Thoracic aorta (tissue), 2 donors: ENCODE data around the gene UFC1. TPM values are rescaled to one million over a fixed set of nuclear protein-coding genes. Genes with fewer than 3 reads are reported as not detected.

ENCODE experiments used
- ATAC-seq: fragments of 150-250 bp; one replicate; pipeline ENCODE4 v1.8.0; 2017; ENCODE audit warnings: low read depth; ENCODE audit not compliant: insufficient number of reproducible peaks, low FRiP score
- DNase-seq: peaks from one replicate; pipeline ENCODE4 v3.0.0-alpha.2; 2020; ENCODE audit warnings: low spot score
- H3K27ac ChIP-seq, 2 donors: fragments of 200-600 bp; sonication (generic); 1 replicate in 1 of 2; 2 replicates in 1 of 2; pipeline ENCODE4 v1.5.1; 2016; ENCODE audit warnings: mild to moderate bottlenecking in 2 of 2, moderate library complexity in 2 of 2
- H3K27me3 ChIP-seq: fragments of 200-600 bp; sonication (generic); replicated peaks from 2 replicates; pipeline ENCODE4 v1.6.0; 2016; ENCODE audit warnings: mild to moderate bottlenecking; ENCODE audit not compliant: insufficient read depth
- H3K36me3 ChIP-seq: fragments of 200-600 bp; sonication (generic); one replicate; pipeline ENCODE4 v1.5.1; 2016
- H3K4me1 ChIP-seq, 2 donors: fragments of 200-600 bp; sonication (generic); 1 replicate in 1 of 2; 2 replicates in 1 of 2; pipeline versions ENCODE4 v1.5.1 to v1.6.0; 2016; ENCODE audit warnings: low read depth in 2 of 2, mild to moderate bottlenecking in 1 of 2; ENCODE audit not compliant: control insufficient read depth in 1 of 2
- H3K4me3 ChIP-seq: fragments of 200-600 bp; sonication (generic); 2 replicates; pipeline ENCODE4 v1.5.1; 2016; ENCODE audit warnings: mild to moderate bottlenecking
- H3K9me3 ChIP-seq: fragments of 200-600 bp; sonication (generic); 2 replicates; pipeline ENCODE4 v1.5.1; 2016
- CTCF ChIP-seq: fragments of 200-600 bp; sonication (generic); IDR thresholded peaks from one replicate; pipeline ENCODE4 v1.5.1; 2019; ENCODE audit warnings: antibody characterized with exemption
- total RNA-seq, 2 donors: library from RNA; depleted of rRNA; stranded (reverse); fragments of >200 nt; gene quantifications; one replicate each; pipeline versions ENCODE4 v1.1.0 to v1.2.3, GENCODE V29; 2016

The UFC1 gene
- total RNA-seq, 2 donors from 2014 or later: 54.2 to 73.9 TPM

GRCh38 chr1:161189036-161189435 lies 35.3 kb downstream of the UFC1 start:
- Histone ChIP-seq H3K36me3 (no peaks in the 10 kb centered on the region), H3K4me3 (no peak overlapping the region), H3K27ac (no peak overlapping the region), H3K27me3 (no peaks in the 10 kb centered on the region), H3K9me3 (no peaks in the 10 kb centered on the region), H3K4me1 (peaks cover 4 to 6% of the 10 kb centered on the region in 2 donors)
- TF ChIP-seq CTCF: no peak
- ATAC-seq (no peak), DNase-seq (no peak)

- Histone ChIP-seq H3K4me3 (no peak overlapping the region), H3K27me3 (no peaks in the 10 kb centered on the region), H3K9me3 (no peaks in the 10 kb centered on the region), H3K4me1 (no peaks in the 10 kb centered on the region), H3K27ac (no peak overlapping the region), H3K36me3 (no peaks in the 10 kb centered on the region)
- ATAC-seq: no peak
- DNase-seq: no peak
- no peak for TF ChIP-seq CTCF
These were observed 37.3 kb downstream of the UFC1 start for GRCh38 chr1:161190962-161191521.

- Histone ChIP-seq H3K4me1 (no peaks in the 10 kb centered on the region), H3K27me3 (no peaks in the 10 kb centered on the region), H3K27ac (no peak overlapping the region), H3K36me3 (no peaks in the 10 kb centered on the region), H3K4me3 (no peak overlapping the region), H3K9me3 (no peaks in the 10 kb centered on the region)
- TF ChIP-seq CTCF: no peak
- ATAC-seq (no peak), DNase-seq (no peak)
These were observed 38.2 kb downstream of the UFC1 start for GRCh38 chr1:161191971-161192370.

- H3K36me3 ChIP-seq: no peaks in the 10 kb centered on the region
- no peak for DNase-seq
- no peaks in the 10 kb centered on the region for H3K27me3 ChIP-seq
- peak; percentile 82 for TF ChIP-seq CTCF
- H3K4me1 ChIP-seq: peaks cover 0 to under 1% of the 10 kb centered on the region in 2 donors
- no peak overlapping the region for H3K4me3 ChIP-seq
- peak; percentile 21 for ATAC-seq
- no peaks in the 10 kb centered on the region for H3K9me3 ChIP-seq
- H3K27ac ChIP-seq: no peak overlapping the region
These were observed 39.0 kb downstream of the UFC1 start for GRCh38 chr1:161192476-161193465.

- no peak for ATAC-seq
These were observed 39.9 kb downstream of the UFC1 start for GRCh38 chr1:161193561-161194235.

More at GRCh38 chr1:161193561-161194235, 39.9 kb downstream of the UFC1 start:
- no peaks in the 10 kb centered on the region for H3K9me3 ChIP-seq
- no peak for DNase-seq
- no peaks in the 10 kb centered on the region for H3K36me3 ChIP-seq
- H3K27ac ChIP-seq: no peak overlapping the region
- H3K4me3 ChIP-seq: no peak overlapping the region
- peaks cover 0 to 7% of the 10 kb centered on the region in 2 donors for H3K4me1 ChIP-seq
- H3K27me3 ChIP-seq: no peaks in the 10 kb centered on the region
- no peak for TF ChIP-seq CTCF
